Activated T-cell treated with anti-CD3 and anti-CD28 coated beads, Interleukin-2, amount 50 U/mL, for 24 hours (primary cell): ENCODE measurements around the gene ZCCHC24.

Experiments
- DNase-seq: peaks from one replicate; pipeline ENCODE4 v3.0.0-alpha.2; 2020
- H3K27ac Mint-ChIP-seq: 2 replicates; pipeline ENCODE4 v1.8.0; 2020; ENCODE audit warnings: mild to moderate bottlenecking, mixed read lengths
- H3K27me3 Mint-ChIP-seq: 2 replicates; pipeline ENCODE4 v1.8.0; 2020; ENCODE audit warnings: mixed read lengths
- H3K36me3 Mint-ChIP-seq: 2 replicates; pipeline ENCODE4 v1.8.0; 2020; ENCODE audit warnings: low read depth, mixed read lengths
- H3K4me1 Mint-ChIP-seq: 2 replicates; pipeline ENCODE4 v1.8.0; 2020; ENCODE audit warnings: low read depth, mixed read lengths
- H3K4me3 Mint-ChIP-seq: 2 replicates; pipeline ENCODE4 v1.8.0; 2020; ENCODE audit warnings: mild to moderate bottlenecking, moderate library complexity, mixed read lengths
- H3K9me3 Mint-ChIP-seq: 2 replicates; pipeline ENCODE4 v1.8.0; 2020; ENCODE audit warnings: mixed read lengths

ZCCHC24 gene

GRCh38 chr10:79378647-79379511 lies 66.5 kb downstream of the ZCCHC24 start:
- Mint-ChIP-seq H3K36me3 (no peaks in the 10 kb centered on the region), H3K27me3 (no peaks in the 10 kb centered on the region), H3K27ac (no peak overlapping the region), H3K9me3 (no peaks in the 10 kb centered on the region), H3K4me3 (no peak overlapping the region), H3K4me1 (peaks cover 3% of the 10 kb centered on the region)
- DNase-seq = no peak

GRCh38 chr10:79378383-79378646 lies 67.1 kb downstream of the ZCCHC24 start:
- Mint-ChIP-seq H3K27ac (no peak overlapping the region), H3K9me3 (no peaks in the 10 kb centered on the region), H3K4me1 (peaks cover 3% of the 10 kb centered on the region), H3K36me3 (no peaks in the 10 kb centered on the region), H3K4me3 (no peak overlapping the region), H3K27me3 (no peaks in the 10 kb centered on the region)
- no peak for DNase-seq

- DNase-seq = peak; percentile 13
- no peak overlapping the region for H3K4me3 Mint-ChIP-seq
- no peak overlapping the region for H3K27ac Mint-ChIP-seq
- peaks cover 3% of the 10 kb centered on the region for H3K4me1 Mint-ChIP-seq
- H3K9me3 Mint-ChIP-seq = no peaks in the 10 kb centered on the region
- H3K27me3 Mint-ChIP-seq = no peaks in the 10 kb centered on the region
- no peaks in the 10 kb centered on the region for H3K36me3 Mint-ChIP-seq
These were observed 67.7 kb downstream of the ZCCHC24 start for GRCh38 chr10:79377557-79378382.

GRCh38 chr10:79376751-79377556 lies 68.5 kb downstream of the ZCCHC24 start:
- Mint-ChIP-seq H3K9me3 (no peaks in the 10 kb centered on the region), H3K27me3 (no peaks in the 10 kb centered on the region), H3K4me3 (no peak overlapping the region), H3K4me1 (peaks cover 3% of the 10 kb centered on the region), H3K36me3 (no peaks in the 10 kb centered on the region), H3K27ac (no peak overlapping the region)
- no peak for DNase-seq

- H3K9me3 Mint-ChIP-seq = peaks cover 3% of the 10 kb centered on the region
- no peak overlapping the region for H3K4me3 Mint-ChIP-seq
- H3K36me3 Mint-ChIP-seq = no peaks in the 10 kb centered on the region
- H3K4me1 Mint-ChIP-seq = peaks cover 3% of the 10 kb centered on the region
- DNase-seq = peak; percentile 15
- no peak overlapping the region for H3K27ac Mint-ChIP-seq
- no peaks in the 10 kb centered on the region for H3K27me3 Mint-ChIP-seq
These were observed 69.3 kb downstream of the ZCCHC24 start for GRCh38 chr10:79376078-79376628.

- peaks cover 3% of the 10 kb centered on the region for H3K9me3 Mint-ChIP-seq
- H3K36me3 Mint-ChIP-seq = no peaks in the 10 kb centered on the region
- no peak overlapping the region for H3K4me3 Mint-ChIP-seq
- no peak overlapping the region for H3K27ac Mint-ChIP-seq
- no peaks in the 10 kb centered on the region for H3K27me3 Mint-ChIP-seq
- peaks cover 3% of the 10 kb centered on the region for H3K4me1 Mint-ChIP-seq
- peak; percentile 22 for DNase-seq
These were observed 69.9 kb downstream of the ZCCHC24 start for GRCh38 chr10:79375321-79376077.

GRCh38 chr10:79374312-79375191 lies 70.9 kb downstream of the ZCCHC24 start:
- peaks cover 3% of the 10 kb centered on the region for H3K4me1 Mint-ChIP-seq
- no peaks in the 10 kb centered on the region for H3K36me3 Mint-ChIP-seq
- H3K27ac Mint-ChIP-seq = no peak overlapping the region
- peaks cover 3% of the 10 kb centered on the region for H3K9me3 Mint-ChIP-seq
- H3K4me3 Mint-ChIP-seq = no peak overlapping the region
- no peaks in the 10 kb centered on the region for H3K27me3 Mint-ChIP-seq
- DNase-seq = peak; percentile 84

GRCh38 chr10:79372871-79373270 lies 72.6 kb downstream of the ZCCHC24 start:
- Mint-ChIP-seq H3K27me3 (no peaks in the 10 kb centered on the region), H3K9me3 (peaks cover 3% of the 10 kb centered on the region), H3K27ac (no peak overlapping the region), H3K36me3 (no peaks in the 10 kb centered on the region), H3K4me3 (no peak overlapping the region), H3K4me1 (peaks cover 3% of the 10 kb centered on the region)
- DNase-seq = no peak

- Mint-ChIP-seq H3K4me3 (no peak overlapping the region), H3K4me1 (no peaks in the 10 kb centered on the region), H3K36me3 (no peaks in the 10 kb centered on the region), H3K27ac (no peak overlapping the region), H3K27me3 (no peaks in the 10 kb centered on the region), H3K9me3 (peaks cover 3% of the 10 kb centered on the region)
- DNase-seq = no peak
These were observed 77.8 kb downstream of the ZCCHC24 start for GRCh38 chr10:79367426-79368189.

- Mint-ChIP-seq H3K4me3 (no peak overlapping the region), H3K27ac (no peak overlapping the region), H3K9me3 (no peaks in the 10 kb centered on the region), H3K36me3 (peaks cover 14% of the 10 kb centered on the region), H3K27me3 (no peaks in the 10 kb centered on the region), H3K4me1 (peaks cover 18% of the 10 kb centered on the region)
- no peak for DNase-seq
These were observed 83.6 kb downstream of the ZCCHC24 start for GRCh38 chr10:79361726-79362397.

- Mint-ChIP-seq H3K27me3 (no peaks in the 10 kb centered on the region), H3K36me3 (peaks cover 23% of the 10 kb centered on the region), H3K4me1 (peaks cover 23% of the 10 kb centered on the region), H3K9me3 (no peaks in the 10 kb centered on the region), H3K4me3 (no peak overlapping the region), H3K27ac (no peak overlapping the region)
- DNase-seq = no peak
These were observed 84.7 kb downstream of the ZCCHC24 start for GRCh38 chr10:79360499-79361342.
